ENCODE results near the gene PIK3AP1.
"Not testable (repeated sequence)": the region's sequence is repeated elsewhere in the genome, so short reads cannot be mapped to it uniquely, and the experiment has no call there.

The PIK3AP1 gene

GRCh38 chr10:96560966-96561887 is 159.1 kb downstream of the PIK3AP1 start:
- H3K4me3 ChIP-seq (ENCODE audit: control insufficient read depth, low read depth, low read length): no peak overlapping the region
- no peak for DNase-seq (ENCODE audit: low read depth)
- TF ChIP-seq CTCF (IDR thresholded peaks at IDR 0.05; ENCODE audit: control insufficient read depth, insufficient read depth, low read depth, low read length, missing control alignments): no peak

DNA sequence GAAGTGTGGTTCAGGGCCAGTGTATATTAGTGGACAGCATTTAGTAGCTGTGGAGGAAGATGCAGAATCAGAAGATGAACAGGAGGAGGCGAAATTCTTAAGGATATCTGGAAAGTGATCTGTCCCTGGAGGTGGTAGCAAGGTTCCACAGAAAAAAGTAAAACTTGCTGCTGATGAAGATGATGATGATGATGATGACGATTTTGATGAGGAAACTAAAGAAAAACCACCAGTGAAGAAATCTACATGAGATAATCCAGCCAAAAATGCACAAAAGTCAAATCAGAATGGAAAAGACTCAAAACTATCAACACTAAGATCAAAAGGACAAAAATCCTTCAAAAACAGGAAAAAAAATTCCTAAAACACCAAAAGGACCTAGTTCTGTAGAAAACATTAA is 159.8 kb downstream of the PIK3AP1 start:
- DNase-seq (ENCODE audit: low read depth): no peak
- no peak overlapping the region for H3K4me3 ChIP-seq (ENCODE audit: control insufficient read depth, low read depth, low read length)
- no peak for TF ChIP-seq CTCF (IDR thresholded peaks at IDR 0.05; ENCODE audit: control insufficient read depth, insufficient read depth, low read depth, low read length, missing control alignments)

- no peak for DNase-seq (ENCODE audit: low read depth)
- peak; percentile 45 for TF ChIP-seq CTCF (IDR thresholded peaks at IDR 0.05; ENCODE audit: control insufficient read depth, insufficient read depth, low read depth, low read length, missing control alignments)
- no peak overlapping the region for H3K4me3 ChIP-seq (ENCODE audit: control insufficient read depth, low read depth, low read length)
These were observed 164.3 kb downstream of the PIK3AP1 start for GRCh38 chr10:96556003-96556402.

DNA sequence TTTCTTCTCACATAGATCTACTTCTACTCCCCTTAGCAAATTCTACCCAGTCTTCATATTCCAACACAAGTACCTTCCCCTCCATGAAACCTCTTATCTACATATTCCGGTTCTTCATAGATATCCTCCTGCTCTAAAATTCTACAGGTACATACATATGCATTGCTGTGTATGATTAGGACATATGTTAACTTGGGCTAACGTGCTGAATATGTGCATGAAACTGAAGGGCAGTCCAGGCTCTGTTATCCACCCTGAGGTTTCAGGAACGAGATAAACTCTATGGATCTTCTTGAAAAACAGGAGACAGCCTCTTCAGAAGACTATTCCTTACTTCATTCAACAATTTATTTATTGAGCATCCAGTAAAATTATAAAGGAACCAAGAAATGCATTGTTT is 165.0 kb downstream of the PIK3AP1 start:
- TF ChIP-seq CTCF (IDR thresholded peaks at IDR 0.05; ENCODE audit: control insufficient read depth, insufficient read depth, low read depth, low read length, missing control alignments): no peak
- no peak overlapping the region for H3K4me3 ChIP-seq (ENCODE audit: control insufficient read depth, low read depth, low read length)
- no peak for DNase-seq (ENCODE audit: low read depth)

- DNase-seq (ENCODE audit: low read depth): no peak
- no peak overlapping the region for H3K4me3 ChIP-seq (ENCODE audit: control insufficient read depth, low read depth, low read length)
- no peak for TF ChIP-seq CTCF (IDR thresholded peaks at IDR 0.05; ENCODE audit: control insufficient read depth, insufficient read depth, low read depth, low read length, missing control alignments)
These were observed 171.7 kb downstream of the PIK3AP1 start for GRCh38 chr10:96548589-96548988.

GRCh38 chr10:96545558-96545957 is 174.8 kb downstream of the PIK3AP1 start:
- not testable (repeated sequence) for DNase-seq (ENCODE audit: low read depth); H3K4me3 ChIP-seq (ENCODE audit: control insufficient read depth, low read depth, low read length)
